ENCODE measurements around the gene PPP1R3C.

The PPP1R3C gene

DNA sequence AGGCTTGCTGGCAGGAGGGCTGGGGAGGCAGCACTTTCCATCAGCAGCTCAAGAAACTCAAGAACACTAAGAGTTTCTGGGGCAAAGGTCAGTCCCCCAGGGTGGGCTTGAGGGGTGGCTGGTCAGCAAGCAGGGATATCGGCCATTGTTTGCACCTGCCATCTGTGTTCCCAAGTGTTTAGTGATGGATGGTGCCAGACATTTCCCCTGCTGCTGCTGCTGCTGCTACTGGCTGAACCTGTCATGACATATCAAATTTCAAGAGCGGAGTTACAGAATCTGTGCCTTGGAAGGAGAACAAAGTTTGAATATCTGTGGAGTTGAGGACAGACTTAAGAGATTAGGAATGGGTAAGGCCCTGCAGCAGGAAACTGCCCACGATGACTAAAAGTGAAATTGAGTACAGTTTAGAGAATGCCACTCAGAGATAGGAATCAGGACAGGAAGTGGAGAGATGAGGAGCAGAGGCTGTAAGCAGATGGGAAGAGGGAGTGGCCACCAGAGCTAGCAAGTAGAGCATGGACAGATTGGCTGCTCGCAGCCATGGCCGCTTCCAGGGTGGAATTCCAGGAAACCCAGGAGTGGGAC, 39.2 kb upstream of the PPP1R3C start:
- WGBS (ENCODE audit: extremely low coverage, insufficient coverage, low lambda C conversion rate), result no CpG with 5 or more reads among the region's 5 CpGs
- DNase-seq, result peak; percentile 53
- H2AK5ac ChIP-seq (ENCODE audit: low read length), result no peak overlapping the region
- no peak overlapping the region for H2BK15ac ChIP-seq (replicated peaks; ENCODE audit: low read depth)
- no peak overlapping the region for H3K23ac ChIP-seq (ENCODE audit: low read length)
- H3K56ac ChIP-seq (ENCODE audit: low read length), result no peak overlapping the region
- H3K4me2 ChIP-seq (ENCODE audit: low read length), result no peak overlapping the region
- no peak overlapping the region for H2BK5ac ChIP-seq (ENCODE audit: low read length)
- no peak overlapping the region for H3K4me3 ChIP-seq (ENCODE audit: low read length)
- no peak overlapping the region for H4K8ac ChIP-seq (ENCODE audit: low read depth, low read length)
- no peak overlapping the region for H3K27ac ChIP-seq (ENCODE audit: low read depth, low read length)
- H3K36me3 ChIP-seq (ENCODE audit: control insufficient read depth, insufficient read depth, low read length), result no peaks in the 10 kb centered on the region
- no peak overlapping the region for H4K5ac ChIP-seq (ENCODE audit: low read length)
- no peaks in the 10 kb centered on the region for H3K4me1 ChIP-seq (ENCODE audit: control insufficient read depth, low read depth, low read length)
- H3K27me3 ChIP-seq (ENCODE audit: insufficient read depth, low read length, poor library complexity), result no peaks in the 10 kb centered on the region
- no peak overlapping the region for H2BK120ac ChIP-seq (ENCODE audit: low read depth, low read length)
- H3K18ac ChIP-seq (ENCODE audit: low read length), result no peak overlapping the region
- no peak overlapping the region for H3K4ac ChIP-seq (ENCODE audit: low read depth, low read length)
- H3K9ac ChIP-seq (ENCODE audit: low read length), result no peak overlapping the region
- no peaks in the 10 kb centered on the region for H3K79me1 ChIP-seq (ENCODE audit: low read length)
- H3K79me2 ChIP-seq (ENCODE audit: control insufficient read depth, insufficient read depth, low read length), result no peaks in the 10 kb centered on the region

DNA sequence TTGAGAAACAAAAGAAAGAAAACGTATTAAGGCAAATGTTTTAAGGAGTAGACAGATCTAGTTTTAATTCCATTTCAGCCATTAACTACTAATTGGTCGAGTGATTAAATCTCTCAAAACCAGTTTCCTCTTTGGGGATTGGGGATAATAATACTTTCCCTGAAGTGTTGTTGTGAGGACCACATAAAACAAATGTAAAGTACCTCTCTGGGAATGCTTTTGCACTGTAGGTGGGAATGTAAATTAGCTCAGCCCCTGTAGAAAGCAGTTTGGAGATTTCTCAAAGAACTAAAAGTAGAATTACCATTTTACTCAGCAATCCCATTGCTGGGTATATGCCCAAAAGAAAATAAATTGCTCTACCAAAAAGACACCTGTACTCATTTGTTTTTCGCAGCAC, 36.0 kb upstream of the PPP1R3C start:
- no peak overlapping the region for H3K4me2 ChIP-seq (ENCODE audit: low read length)
- H4K8ac ChIP-seq (ENCODE audit: low read depth, low read length), result no peak overlapping the region
- H3K23ac ChIP-seq (ENCODE audit: low read length), result no peak overlapping the region
- no peak for DNase-seq
- H3K18ac ChIP-seq (ENCODE audit: low read length), result no peak overlapping the region
- no peak overlapping the region for H2BK15ac ChIP-seq (replicated peaks; ENCODE audit: low read depth)
- H3K4me3 ChIP-seq (ENCODE audit: low read length), result no peak overlapping the region
- H3K79me2 ChIP-seq (ENCODE audit: control insufficient read depth, insufficient read depth, low read length), result no peaks in the 10 kb centered on the region
- no peak overlapping the region for H4K5ac ChIP-seq (ENCODE audit: low read length)
- H3K79me1 ChIP-seq (ENCODE audit: low read length), result no peaks in the 10 kb centered on the region
- WGBS (ENCODE audit: extremely low coverage, insufficient coverage, low lambda C conversion rate), result no CpG with 5 or more reads among the region's 3 CpGs
- H3K36me3 ChIP-seq (ENCODE audit: control insufficient read depth, insufficient read depth, low read length), result no peaks in the 10 kb centered on the region
- no peak overlapping the region for H2AK5ac ChIP-seq (ENCODE audit: low read length)
- no peaks in the 10 kb centered on the region for H3K27me3 ChIP-seq (ENCODE audit: insufficient read depth, low read length, poor library complexity)
- H2BK120ac ChIP-seq (ENCODE audit: low read depth, low read length), result no peak overlapping the region
- H3K9ac ChIP-seq (ENCODE audit: low read length), result no peak overlapping the region
- no peak overlapping the region for H2BK5ac ChIP-seq (ENCODE audit: low read length)
- H3K4ac ChIP-seq (ENCODE audit: low read depth, low read length), result no peak overlapping the region
- H3K56ac ChIP-seq (ENCODE audit: low read length), result no peak overlapping the region
- no peaks in the 10 kb centered on the region for H3K4me1 ChIP-seq (ENCODE audit: control insufficient read depth, low read depth, low read length)
- no peak overlapping the region for H3K27ac ChIP-seq (ENCODE audit: low read depth, low read length)

DNA sequence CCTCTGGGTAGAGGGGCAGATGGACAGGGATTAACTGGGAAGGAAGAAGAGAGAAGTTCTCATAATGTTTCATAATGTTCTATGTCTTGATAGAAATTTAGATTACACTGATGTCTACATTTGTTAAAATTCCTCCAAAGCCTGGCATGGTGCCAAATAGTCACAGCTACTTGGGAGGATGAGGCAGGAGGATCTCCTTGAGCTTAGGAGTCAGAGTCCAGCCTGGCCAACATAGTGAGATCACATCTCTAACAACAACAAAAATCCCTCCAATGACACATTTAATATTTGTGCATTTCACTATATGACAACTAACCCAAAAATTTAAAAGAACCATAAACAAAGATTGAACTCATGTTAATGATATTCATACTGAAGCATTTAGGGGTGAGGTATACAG, 33.0 kb upstream of the PPP1R3C start:
- H3K4me2 ChIP-seq (ENCODE audit: low read length), result no peak overlapping the region
- H3K79me2 ChIP-seq (ENCODE audit: control insufficient read depth, insufficient read depth, low read length), result no peaks in the 10 kb centered on the region
- no peaks in the 10 kb centered on the region for H3K79me1 ChIP-seq (ENCODE audit: low read length)
- H3K27ac ChIP-seq (ENCODE audit: low read depth, low read length), result no peak overlapping the region
- H2AK5ac ChIP-seq (ENCODE audit: low read length), result no peak overlapping the region
- H3K36me3 ChIP-seq (ENCODE audit: control insufficient read depth, insufficient read depth, low read length), result no peaks in the 10 kb centered on the region
- no peak overlapping the region for H3K56ac ChIP-seq (ENCODE audit: low read length)
- no peak overlapping the region for H4K5ac ChIP-seq (ENCODE audit: low read length)
- no peaks in the 10 kb centered on the region for H3K27me3 ChIP-seq (ENCODE audit: insufficient read depth, low read length, poor library complexity)
- no peak for DNase-seq
- no peak overlapping the region for H3K18ac ChIP-seq (ENCODE audit: low read length)
- no peak overlapping the region for H3K4ac ChIP-seq (ENCODE audit: low read depth, low read length)
- no peak overlapping the region for H2BK5ac ChIP-seq (ENCODE audit: low read length)
- H3K23ac ChIP-seq (ENCODE audit: low read length), result no peak overlapping the region
- H4K8ac ChIP-seq (ENCODE audit: low read depth, low read length), result no peak overlapping the region
- H3K4me3 ChIP-seq (ENCODE audit: low read length), result no peak overlapping the region
- H2BK15ac ChIP-seq (replicated peaks; ENCODE audit: low read depth), result no peak overlapping the region
- H3K4me1 ChIP-seq (ENCODE audit: control insufficient read depth, low read depth, low read length), result no peaks in the 10 kb centered on the region
- H3K9ac ChIP-seq (ENCODE audit: low read length), result no peak overlapping the region
- no peak overlapping the region for H2BK120ac ChIP-seq (ENCODE audit: low read depth, low read length)

DNA sequence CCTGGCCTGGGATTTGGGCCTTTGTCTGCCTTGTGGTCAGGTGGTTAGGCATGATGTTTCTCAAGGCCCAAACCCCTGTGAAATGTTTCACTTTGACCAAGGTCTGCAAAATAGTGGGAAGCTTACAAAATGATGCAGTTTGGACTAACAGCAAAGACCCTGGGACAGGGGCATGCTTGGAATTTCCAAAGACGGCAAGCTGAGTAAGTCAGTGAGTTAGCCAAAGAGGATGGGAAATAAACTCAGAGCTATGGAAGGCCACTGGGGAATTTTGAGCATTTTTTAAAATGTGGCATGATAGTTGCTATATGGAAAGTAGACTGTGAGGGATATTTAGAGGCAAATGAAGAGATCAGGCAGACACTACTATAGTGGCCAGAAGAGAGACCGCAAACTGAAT, 31.6 kb upstream of the PPP1R3C start:
- H3K4me3 ChIP-seq (ENCODE audit: low read length), result no peak overlapping the region
- no peaks in the 10 kb centered on the region for H3K79me2 ChIP-seq (ENCODE audit: control insufficient read depth, insufficient read depth, low read length)
- H3K18ac ChIP-seq (ENCODE audit: low read length), result no peak overlapping the region
- no CpG with 5 or more reads among the region's 2 CpGs for WGBS (ENCODE audit: extremely low coverage, insufficient coverage, low lambda C conversion rate)
- H3K4me2 ChIP-seq (ENCODE audit: low read length), result no peak overlapping the region
- H3K23ac ChIP-seq (ENCODE audit: low read length), result no peak overlapping the region
- H3K4me1 ChIP-seq (ENCODE audit: control insufficient read depth, low read depth, low read length), result no peaks in the 10 kb centered on the region
- H2AK5ac ChIP-seq (ENCODE audit: low read length), result no peak overlapping the region
- no peak overlapping the region for H2BK15ac ChIP-seq (replicated peaks; ENCODE audit: low read depth)
- no peak overlapping the region for H3K27ac ChIP-seq (ENCODE audit: low read depth, low read length)
- no peak overlapping the region for H2BK120ac ChIP-seq (ENCODE audit: low read depth, low read length)
- no peak overlapping the region for H3K4ac ChIP-seq (ENCODE audit: low read depth, low read length)
- no peak overlapping the region for H3K56ac ChIP-seq (ENCODE audit: low read length)
- DNase-seq, result no peak
- H3K27me3 ChIP-seq (ENCODE audit: insufficient read depth, low read length, poor library complexity), result no peaks in the 10 kb centered on the region
- H4K5ac ChIP-seq (ENCODE audit: low read length), result no peak overlapping the region
- no peak overlapping the region for H4K8ac ChIP-seq (ENCODE audit: low read depth, low read length)
- no peak overlapping the region for H3K9ac ChIP-seq (ENCODE audit: low read length)
- no peak overlapping the region for H2BK5ac ChIP-seq (ENCODE audit: low read length)
- H3K79me1 ChIP-seq (ENCODE audit: low read length), result no peaks in the 10 kb centered on the region
- no peaks in the 10 kb centered on the region for H3K36me3 ChIP-seq (ENCODE audit: control insufficient read depth, insufficient read depth, low read length)

DNA sequence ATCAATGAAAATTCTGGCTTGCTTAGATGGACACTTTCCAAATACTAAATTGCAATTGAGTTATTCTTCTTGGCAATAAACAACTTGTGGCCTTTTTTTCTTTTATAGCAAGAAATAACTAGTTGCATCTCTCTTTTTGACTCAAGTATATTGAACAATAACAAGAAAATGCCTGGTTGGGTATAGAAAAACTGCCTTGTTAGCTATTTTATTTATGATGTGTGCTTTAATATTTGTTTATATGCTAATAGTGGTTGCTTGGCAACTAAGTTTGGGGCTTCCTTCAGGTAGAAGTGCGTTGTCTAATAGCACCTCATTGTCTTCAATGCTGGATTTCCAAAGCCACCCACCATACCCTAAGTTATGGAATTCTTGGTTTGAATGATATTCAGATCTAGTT, 30.1 kb upstream of the PPP1R3C start:
- Histone ChIP-seq H3K4ac (ENCODE audit: low read depth, low read length) (no peak overlapping the region), H2BK15ac (replicated peaks; ENCODE audit: low read depth) (no peak overlapping the region), H3K27me3 (ENCODE audit: insufficient read depth, low read length, poor library complexity) (no peaks in the 10 kb centered on the region), H3K9ac (ENCODE audit: low read length) (no peak overlapping the region), H4K8ac (ENCODE audit: low read depth, low read length) (no peak overlapping the region), H3K23ac (ENCODE audit: low read length) (no peak overlapping the region), H3K4me2 (ENCODE audit: low read length) (no peak overlapping the region), H3K79me1 (ENCODE audit: low read length) (no peaks in the 10 kb centered on the region), H3K18ac (ENCODE audit: low read length) (no peak overlapping the region), H3K79me2 (ENCODE audit: control insufficient read depth, insufficient read depth, low read length) (no peaks in the 10 kb centered on the region), H3K27ac (ENCODE audit: low read depth, low read length) (no peak overlapping the region), H3K56ac (ENCODE audit: low read length) (no peak overlapping the region), H2AK5ac (ENCODE audit: low read length) (no peak overlapping the region), H4K5ac (ENCODE audit: low read length) (no peak overlapping the region), H3K4me3 (ENCODE audit: low read length) (no peak overlapping the region), H3K36me3 (ENCODE audit: control insufficient read depth, insufficient read depth, low read length) (no peaks in the 10 kb centered on the region), H3K4me1 (ENCODE audit: control insufficient read depth, low read depth, low read length) (no peaks in the 10 kb centered on the region), H2BK5ac (ENCODE audit: low read length) (no peak overlapping the region), H2BK120ac (ENCODE audit: low read depth, low read length) (no peak overlapping the region)
- WGBS (ENCODE audit: extremely low coverage, insufficient coverage, low lambda C conversion rate), result no CpG with 5 or more reads among the region's 1 CpG
- DNase-seq, result no peak

DNA sequence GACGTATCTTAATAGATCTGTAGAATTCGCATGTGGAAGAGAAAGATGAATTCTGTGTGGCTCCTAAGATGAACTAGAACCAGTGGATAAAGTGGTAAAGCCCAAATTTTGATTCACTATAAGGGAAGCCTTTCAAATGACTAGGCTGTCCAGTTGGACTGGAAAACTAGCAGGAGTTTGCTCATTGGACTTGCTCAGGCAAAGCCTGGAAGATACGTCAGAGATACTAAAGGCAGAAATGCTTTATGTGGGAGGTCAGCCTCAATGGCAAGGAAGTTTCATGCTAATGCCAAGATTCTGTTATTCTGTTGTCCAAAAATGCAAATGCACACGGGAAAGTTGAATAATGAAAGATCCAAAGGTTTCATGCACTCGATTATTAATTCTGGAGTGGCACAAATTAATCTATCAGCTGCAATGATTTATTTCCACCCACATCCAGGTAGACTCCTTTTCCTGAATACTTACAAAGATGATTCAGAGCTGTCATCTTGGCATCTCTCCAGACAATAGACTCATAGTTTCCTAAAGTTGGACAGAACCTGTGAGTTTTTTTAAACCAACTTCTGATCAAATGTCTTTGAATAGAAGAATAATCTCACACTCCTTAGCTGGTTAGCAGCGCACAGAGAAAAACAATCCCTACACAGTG, 20.5 kb upstream of the PPP1R3C start:
- no peak overlapping the region for H3K23ac ChIP-seq (ENCODE audit: low read length)
- no peak overlapping the region for H4K8ac ChIP-seq (ENCODE audit: low read depth, low read length)
- H2BK5ac ChIP-seq (ENCODE audit: low read length), result no peak overlapping the region
- no peaks in the 10 kb centered on the region for H3K27me3 ChIP-seq (ENCODE audit: insufficient read depth, low read length, poor library complexity)
- no peaks in the 10 kb centered on the region for H3K79me2 ChIP-seq (ENCODE audit: control insufficient read depth, insufficient read depth, low read length)
- H2BK15ac ChIP-seq (replicated peaks; ENCODE audit: low read depth), result no peak overlapping the region
- H3K4ac ChIP-seq (ENCODE audit: low read depth, low read length), result no peak overlapping the region
- H3K56ac ChIP-seq (ENCODE audit: low read length), result no peak overlapping the region
- H3K18ac ChIP-seq (ENCODE audit: low read length), result no peak overlapping the region
- H4K5ac ChIP-seq (ENCODE audit: low read length), result no peak overlapping the region
- H3K4me1 ChIP-seq (ENCODE audit: control insufficient read depth, low read depth, low read length), result no peaks in the 10 kb centered on the region
- no peak for DNase-seq
- H3K4me2 ChIP-seq (ENCODE audit: low read length), result no peak overlapping the region
- H3K9ac ChIP-seq (ENCODE audit: low read length), result no peak overlapping the region
- H2AK5ac ChIP-seq (ENCODE audit: low read length), result no peak overlapping the region
- no CpG with 5 or more reads among the region's 6 CpGs for WGBS (ENCODE audit: extremely low coverage, insufficient coverage, low lambda C conversion rate)
- no peak overlapping the region for H3K4me3 ChIP-seq (ENCODE audit: low read length)
- H3K79me1 ChIP-seq (ENCODE audit: low read length), result no peaks in the 10 kb centered on the region
- no peak overlapping the region for H2BK120ac ChIP-seq (ENCODE audit: low read depth, low read length)
- H3K36me3 ChIP-seq (ENCODE audit: control insufficient read depth, insufficient read depth, low read length), result no peaks in the 10 kb centered on the region
- no peak overlapping the region for H3K27ac ChIP-seq (ENCODE audit: low read depth, low read length)

Measured in mesendoderm (in vitro differentiated cells).